ENCODE results near the gene CCNT1.
A peak's percentile ranks its signal among the peaks of the same experiment; 100 is the strongest.
"Not testable (repeated sequence)": the region's sequence is repeated elsewhere in the genome, so short reads cannot be mapped to it uniquely, and the experiment has no call there.

The CCNT1 gene

DNA sequence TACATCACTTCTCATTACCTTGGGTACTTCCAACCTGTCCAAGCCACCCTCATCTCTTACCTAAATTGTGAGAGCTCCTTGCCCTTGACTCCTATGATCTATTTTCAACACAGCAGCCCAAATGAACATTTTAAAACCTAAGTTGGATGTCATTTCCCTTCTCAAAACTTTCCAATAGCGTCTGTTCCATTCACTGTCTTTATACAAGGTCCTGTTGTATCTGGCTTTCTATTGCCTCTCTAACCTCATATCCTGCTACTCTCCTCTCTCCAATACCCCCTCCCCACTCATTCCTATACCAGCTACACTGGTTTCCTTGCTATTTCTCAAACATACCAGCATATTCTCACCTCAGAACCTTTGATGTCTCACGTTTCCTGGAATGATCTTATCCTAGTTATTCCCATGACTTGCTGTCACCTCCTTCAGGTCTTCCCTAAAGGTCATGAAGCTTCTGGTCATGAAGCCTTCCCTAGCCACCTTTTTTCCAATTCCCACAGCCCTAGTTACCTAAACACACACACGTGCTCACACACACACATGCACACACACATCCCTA lies 30.4 kb downstream of the CCNT1 start:
- Mint-ChIP-seq H3K27ac (peak overlapping the region; percentile 62), H3K9me3 (no peaks in the 10 kb centered on the region), H3K27me3 (no peaks in the 10 kb centered on the region), H3K4me3 (no peak overlapping the region), H3K36me3 (peaks cover 0 to 17% of the 10 kb centered on the region in 2 donors), H3K4me1 (peaks cover 7 to 15% of the 10 kb centered on the region in 2 donors)
- DNase-seq, result no peak
- ATAC-seq (replicated peaks), result no peak

- no peaks in the 10 kb centered on the region for H3K27me3 Mint-ChIP-seq
- DNase-seq, result no peak
- no peak overlapping the region for H3K27ac Mint-ChIP-seq
- peak overlapping the region in 1 of 2 donors; percentile 19 for H3K4me3 Mint-ChIP-seq
- H3K4me1 Mint-ChIP-seq, result peaks cover 19 to 37% of the 10 kb centered on the region in 2 donors
- H3K9me3 Mint-ChIP-seq, result no peaks in the 10 kb centered on the region
- H3K36me3 Mint-ChIP-seq, result peaks cover 11 to 19% of the 10 kb centered on the region in 2 donors
- no peak for ATAC-seq (replicated peaks)
Observed at GRCh38 chr12:48683534-48683933, 33.0 kb downstream of the CCNT1 start.

DNA sequence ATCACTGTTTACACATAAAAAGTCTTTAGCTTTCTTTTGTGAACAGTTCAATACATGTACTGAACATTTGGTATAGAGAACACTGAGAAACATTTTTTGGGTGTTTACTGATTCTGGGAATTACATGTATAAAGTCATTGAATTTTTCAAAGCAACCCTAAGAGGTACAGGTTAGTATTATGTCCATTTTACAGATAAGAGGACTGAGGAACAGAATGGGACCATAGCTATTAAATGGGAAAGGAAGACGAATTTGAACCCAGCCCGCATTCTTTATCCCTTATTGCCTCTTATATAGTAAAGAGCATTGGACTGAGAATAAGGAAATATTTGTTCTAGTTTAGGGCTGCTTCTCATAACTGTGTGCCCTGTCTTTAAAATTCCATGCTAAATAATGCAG lies 33.6 kb downstream of the CCNT1 start:
- no peak for ATAC-seq (replicated peaks)
- H3K27ac Mint-ChIP-seq, result no peak overlapping the region
- no peaks in the 10 kb centered on the region for H3K9me3 Mint-ChIP-seq
- DNase-seq, result no peak
- H3K4me1 Mint-ChIP-seq, result peaks cover 23 to 43% of the 10 kb centered on the region in 2 donors
- H3K27me3 Mint-ChIP-seq, result no peaks in the 10 kb centered on the region
- H3K36me3 Mint-ChIP-seq, result peaks cover 11 to 22% of the 10 kb centered on the region in 2 donors
- H3K4me3 Mint-ChIP-seq, result peak overlapping the region in 1 of 2 donors; percentile 2

GRCh38 chr12:48682533-48682905 lies 34.0 kb downstream of the CCNT1 start:
- peaks cover 11 to 20% of the 10 kb centered on the region in 2 donors for H3K36me3 Mint-ChIP-seq
- H3K27ac Mint-ChIP-seq, result peak overlapping the region; percentile 98
- not testable (repeated sequence) for H3K9me3 Mint-ChIP-seq, H3K27me3 Mint-ChIP-seq, DNase-seq
- H3K4me3 Mint-ChIP-seq, result peak overlapping the region; percentile 93 to 95
- peaks cover 25 to 47% of the 10 kb centered on the region in 2 donors for H3K4me1 Mint-ChIP-seq
- ATAC-seq (replicated peaks), result peak in 1 of 2 donors; percentile 2

DNA sequence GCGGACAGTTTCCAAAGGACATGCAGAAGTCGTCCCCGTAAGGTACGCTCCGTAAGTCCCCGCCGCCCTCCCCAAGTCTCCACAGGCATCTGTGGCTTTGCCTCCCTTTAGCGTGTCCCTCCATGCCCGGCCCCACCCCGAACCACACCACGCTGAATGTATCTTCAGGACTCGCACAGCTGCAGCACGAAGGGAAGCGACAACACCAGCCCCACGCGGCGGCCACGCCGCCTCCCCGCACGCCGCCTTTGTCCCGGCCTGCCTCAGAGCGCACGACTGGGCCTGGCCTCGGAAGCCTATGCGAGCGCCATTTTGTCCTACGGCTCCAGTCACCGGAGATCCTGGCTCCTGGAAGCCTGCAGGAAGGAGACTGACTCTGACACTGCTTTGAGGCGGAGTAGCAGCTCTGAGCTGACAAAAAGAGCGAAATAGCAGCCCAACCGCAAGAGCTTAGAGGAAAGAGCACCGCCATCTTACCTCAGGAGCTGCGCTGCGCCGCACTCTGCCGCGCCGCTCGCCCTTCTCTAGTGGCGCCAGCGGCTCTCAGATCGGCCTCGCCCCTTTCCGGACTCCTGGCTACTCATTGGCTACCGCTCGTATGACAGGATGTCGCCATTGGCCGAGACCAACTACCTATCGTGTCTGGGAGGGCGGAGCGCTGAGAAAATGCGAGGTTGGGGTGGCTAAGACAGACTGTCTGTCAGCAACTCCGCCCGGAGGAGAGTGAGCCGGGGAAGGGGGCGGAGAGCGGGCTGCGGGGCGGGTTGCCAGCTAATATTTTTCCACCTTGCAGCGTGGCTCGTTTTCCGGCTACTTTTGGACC lies 34.6 kb downstream of the CCNT1 start, which contains the start of gene KANSL2:
Gene KANSL2 (minus strand): TSS at position 529 of the 823 bp plus-strand sequence. CDS start 606 bp downstream, outside the sequence.
- peak; percentile 98 to 99 for ATAC-seq (replicated peaks)
- H3K4me3 Mint-ChIP-seq, result peak within 1 kb of the TSS; percentile 93 to 95
- H3K36me3 Mint-ChIP-seq, result peaks cover 11 to 23% of the 10 kb centered on the region in 2 donors

DNA sequence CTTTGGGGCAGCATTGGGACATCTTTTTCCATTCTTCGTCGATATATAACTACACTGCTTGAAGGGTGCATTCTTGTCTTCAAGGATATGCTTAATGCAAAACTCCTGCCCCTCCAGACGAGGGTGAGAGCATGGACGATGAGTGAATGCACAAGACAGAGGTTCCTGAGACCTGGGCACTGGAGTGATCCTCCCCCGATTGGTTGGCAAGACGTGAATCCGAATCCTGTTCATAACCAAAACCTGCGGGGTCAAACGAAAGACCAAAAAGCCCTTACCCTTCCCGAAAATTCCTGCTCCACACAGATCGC lies 35.2 kb downstream of the CCNT1 start:
- no peak for DNase-seq
- Mint-ChIP-seq H3K9me3 (no peaks in the 10 kb centered on the region), H3K4me1 (peaks cover 26 to 49% of the 10 kb centered on the region in 2 donors), H3K4me3 (peak overlapping the region; percentile 93 to 95), H3K36me3 (peaks cover 11 to 23% of the 10 kb centered on the region in 2 donors), H3K27ac (peak overlapping the region; percentile 98), H3K27me3 (no peaks in the 10 kb centered on the region)
- peak; percentile 0 to 4 for ATAC-seq (replicated peaks)

More for the DNA sequence above, 34.6 kb downstream of the CCNT1 start, which contains the start of gene KANSL2:
- Mint-ChIP-seq H3K9me3 (no peaks in the 10 kb centered on the region), H3K27ac (peak within 1 kb of the TSS; percentile 98), H3K27me3 (no peaks in the 10 kb centered on the region), H3K4me1 (peaks cover 28 to 53% of the 10 kb centered on the region in 2 donors)
- DNase-seq, result peak; percentile 97

- Mint-ChIP-seq H3K9me3 (no peaks in the 10 kb centered on the region), H3K27ac (peak overlapping the region; percentile 98), H3K36me3 (peaks cover 11 to 23% of the 10 kb centered on the region in 2 donors), H3K4me1 (peaks cover 23 to 46% of the 10 kb centered on the region in 2 donors), H3K4me3 (peak overlapping the region; percentile 93 to 95), H3K27me3 (no peaks in the 10 kb centered on the region)
- no peak for ATAC-seq (replicated peaks)
- no peak for DNase-seq
Observed at GRCh38 chr12:48680861-48681260, 35.6 kb downstream of the CCNT1 start.

GRCh38 chr12:48678551-48679185 lies 37.8 kb downstream of the CCNT1 start:
- Mint-ChIP-seq H3K4me3 (peak overlapping the region; percentile 61 to 80), H3K9me3 (no peaks in the 10 kb centered on the region), H3K36me3 (peaks cover 11 to 23% of the 10 kb centered on the region in 2 donors), H3K27me3 (no peaks in the 10 kb centered on the region), H3K4me1 (peaks cover 23 to 46% of the 10 kb centered on the region in 2 donors), H3K27ac (peak overlapping the region; percentile 1)
- DNase-seq (no peak), ATAC-seq (replicated peaks) (no peak)

DNA sequence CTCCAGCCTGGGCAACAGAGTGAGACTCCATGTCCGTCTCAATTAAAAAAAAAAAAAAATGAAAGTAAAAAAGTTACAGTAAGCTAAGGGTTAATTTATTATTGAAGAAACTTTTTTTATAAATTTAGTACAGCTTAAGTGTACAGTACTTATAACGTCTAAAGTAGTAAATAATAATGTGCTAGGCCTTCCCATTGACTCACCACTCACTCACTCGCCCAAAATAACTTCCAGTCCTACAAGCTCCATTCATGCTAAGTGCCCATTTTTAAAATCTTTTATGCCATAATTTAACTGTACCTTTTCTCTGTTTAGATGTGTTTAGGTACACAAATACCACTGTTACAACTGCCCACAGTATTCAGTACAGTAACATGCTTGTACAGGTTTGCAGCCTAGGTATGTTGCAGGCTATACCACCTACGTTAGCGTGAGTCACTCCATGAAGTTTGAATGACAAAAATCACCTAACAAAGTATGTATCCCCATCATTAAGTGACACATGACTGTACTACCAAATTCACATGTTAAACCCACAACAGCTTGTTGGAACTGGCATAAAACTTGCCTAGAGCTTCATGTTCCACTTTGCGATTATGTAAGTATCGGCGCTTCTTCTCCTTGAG lies 45.2 kb downstream of the CCNT1 start:
- peaks cover 19 to 29% of the 10 kb centered on the region in 2 donors for H3K36me3 Mint-ChIP-seq
- H3K4me3 Mint-ChIP-seq, result no peak overlapping the region
- no peak overlapping the region for H3K27ac Mint-ChIP-seq
- no peaks in the 10 kb centered on the region for H3K9me3 Mint-ChIP-seq
- H3K4me1 Mint-ChIP-seq, result peaks cover 0 to 1% of the 10 kb centered on the region in 2 donors
- ATAC-seq (replicated peaks) (no peak), DNase-seq (no peak)
- H3K27me3 Mint-ChIP-seq, result no peaks in the 10 kb centered on the region

DNA sequence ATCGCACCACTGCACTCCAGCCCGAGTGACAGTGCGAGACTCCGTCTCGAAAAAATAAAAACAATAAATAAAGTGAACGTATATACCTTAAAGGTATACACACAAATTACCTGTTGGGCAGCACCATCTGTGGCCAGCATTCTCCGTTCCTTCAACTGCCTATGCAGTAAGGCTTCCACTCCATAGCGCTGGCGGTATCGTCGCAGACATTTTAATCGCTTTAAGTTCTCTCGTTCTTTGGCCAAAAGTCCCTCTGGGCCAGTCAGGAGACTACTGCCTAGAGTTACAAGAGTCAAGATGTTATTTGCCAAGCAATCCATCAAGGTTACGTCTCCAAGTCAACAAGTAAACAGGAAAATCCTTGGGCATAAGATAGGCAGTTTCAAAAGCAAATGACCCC lies 47.5 kb downstream of the CCNT1 start:
- H3K4me1 Mint-ChIP-seq, result peaks cover 0 to 1% of the 10 kb centered on the region in 2 donors
- H3K36me3 Mint-ChIP-seq, result peaks cover 22 to 29% of the 10 kb centered on the region in 2 donors
- DNase-seq, result no peak
- no peaks in the 10 kb centered on the region for H3K27me3 Mint-ChIP-seq
- no peak overlapping the region for H3K27ac Mint-ChIP-seq
- no peak for ATAC-seq (replicated peaks)
- no peaks in the 10 kb centered on the region for H3K9me3 Mint-ChIP-seq
- H3K4me3 Mint-ChIP-seq, result no peak overlapping the region

- no peak for DNase-seq
- Mint-ChIP-seq H3K4me3 (no peak overlapping the region), H3K36me3 (peaks cover 18 to 49% of the 10 kb centered on the region in 2 donors), H3K9me3 (no peaks in the 10 kb centered on the region), H3K27ac (no peak overlapping the region), H3K27me3 (no peaks in the 10 kb centered on the region), H3K4me1 (peaks cover 0 to 2% of the 10 kb centered on the region in 2 donors)
- no peak for ATAC-seq (replicated peaks)
Observed at GRCh38 chr12:48659863-48660262, 56.6 kb downstream of the CCNT1 start.

GRCh38 chr12:48651681-48652080 lies 64.8 kb downstream of the CCNT1 start:
- Mint-ChIP-seq H3K4me1 (no peaks in the 10 kb centered on the region), H3K9me3 (no peaks in the 10 kb centered on the region), H3K4me3 (no peak overlapping the region), H3K27me3 (no peaks in the 10 kb centered on the region), H3K27ac (no peak overlapping the region), H3K36me3 (peaks cover 33 to 55% of the 10 kb centered on the region in 2 donors)
- DNase-seq (no peak), ATAC-seq (replicated peaks) (no peak)

- not testable (repeated sequence) for ATAC-seq (replicated peaks); DNase-seq; H3K4me3 Mint-ChIP-seq; H3K27ac Mint-ChIP-seq; H3K4me1 Mint-ChIP-seq; H3K27me3 Mint-ChIP-seq
- Mint-ChIP-seq H3K9me3 (peaks cover 2 to 11% of the 10 kb centered on the region in 2 donors), H3K36me3 (peaks cover 38 to 61% of the 10 kb centered on the region in 2 donors)
Observed at GRCh38 chr12:48645354-48645753, 71.2 kb downstream of the CCNT1 start.

- Mint-ChIP-seq H3K4me1 (no peaks in the 10 kb centered on the region), H3K9me3 (peaks cover 6 to 11% of the 10 kb centered on the region in 2 donors), H3K27me3 (no peaks in the 10 kb centered on the region), H3K36me3 (peaks cover 38 to 59% of the 10 kb centered on the region in 2 donors), H3K27ac (no peak overlapping the region), H3K4me3 (no peak overlapping the region)
- DNase-seq, result no peak
- no peak for ATAC-seq (replicated peaks)
Observed at GRCh38 chr12:48643011-48643410, 73.5 kb downstream of the CCNT1 start.

All from stimulated activated naive B cell treated with anti-CD40 and anti-IgM and Interleukin-4, amounts not matched to agents 10 μg/mL and 1 μg/mL and 100 μg/mL, for 72 hours (primary cell).